Left colon (tissue), 2 donors: ENCODE data around the gene TPSB2. TPM values are rescaled to one million over a fixed set of nuclear protein-coding genes. Genes with fewer than 3 reads are reported as not detected.
A peak's percentile ranks its signal among the peaks of the same experiment; 100 is the strongest.
"Not testable (repeated sequence)": the region's sequence is repeated elsewhere in the genome, so short reads cannot be mapped to it uniquely, and the experiment has no call there.

Experiments
- ATAC-seq: fragments of 200-7000 bp; cut with Tn5 transposase; one replicate; pipeline ENCODE4 v1.9.1; 2020; ENCODE audit warnings: mild to moderate bottlenecking, moderate library complexity
- DNase-seq, 2 donors: peaks; one replicate each; pipeline ENCODE4 v3.0.0-alpha.2; 2020
- intact Hi-C, 2 donors: fragments of 100-400 bp; cut with DNase I in 1 of 2; cut with micrococcal nuclease in 1 of 2; formaldehyde crosslinking; loops; one replicate each; pipeline versions ENCODE4 v1.11.2 to v1.14.0; 2022; cut with DNase I, micrococcal nuclease
- total RNA-seq, 2 donors: library from RNA; stranded (reverse); fragmentation: NEBNext Ultra II Directional; extraction: Animal tissue kit (Norgen Biotek cat#: 25700); gene quantifications; one replicate each; pipeline ENCODE4 v1.2.1, GENCODE V29; 2021
- donor health status: DM: no; HTN: no; CAD: no.
- donor health status: DM: yes; HTN: yes; CAD: no.

Gene TPSB2
- total RNA-seq, 2 donors from 2014 or later: 6.4 to 18.6 TPM

DNA sequence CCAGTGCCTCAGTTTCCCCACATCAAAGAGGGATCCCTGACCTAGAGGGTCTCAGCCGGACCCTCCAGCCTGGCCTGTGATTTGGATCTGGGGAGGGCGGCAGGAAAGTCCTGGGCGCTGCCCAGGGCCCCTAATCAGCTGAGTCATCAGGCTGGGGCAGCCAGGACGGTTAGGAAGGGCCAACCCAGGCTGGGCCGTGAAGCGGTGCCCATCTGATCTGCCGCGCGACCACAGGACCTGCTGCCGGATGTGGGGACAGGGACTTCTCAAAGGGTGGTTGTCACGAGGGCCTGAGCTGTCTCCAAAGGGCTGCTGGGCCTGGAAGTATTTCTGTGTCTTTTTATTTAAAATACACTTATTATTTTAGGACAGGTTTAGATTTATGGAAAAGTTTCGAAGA, 14.9 kb upstream of the TPSB2 start:
- DNase-seq (peak in 1 of 2 donors; percentile 26), ATAC-seq (peak; percentile 42)
- intact Hi-C loops: no loop called here

DNA sequence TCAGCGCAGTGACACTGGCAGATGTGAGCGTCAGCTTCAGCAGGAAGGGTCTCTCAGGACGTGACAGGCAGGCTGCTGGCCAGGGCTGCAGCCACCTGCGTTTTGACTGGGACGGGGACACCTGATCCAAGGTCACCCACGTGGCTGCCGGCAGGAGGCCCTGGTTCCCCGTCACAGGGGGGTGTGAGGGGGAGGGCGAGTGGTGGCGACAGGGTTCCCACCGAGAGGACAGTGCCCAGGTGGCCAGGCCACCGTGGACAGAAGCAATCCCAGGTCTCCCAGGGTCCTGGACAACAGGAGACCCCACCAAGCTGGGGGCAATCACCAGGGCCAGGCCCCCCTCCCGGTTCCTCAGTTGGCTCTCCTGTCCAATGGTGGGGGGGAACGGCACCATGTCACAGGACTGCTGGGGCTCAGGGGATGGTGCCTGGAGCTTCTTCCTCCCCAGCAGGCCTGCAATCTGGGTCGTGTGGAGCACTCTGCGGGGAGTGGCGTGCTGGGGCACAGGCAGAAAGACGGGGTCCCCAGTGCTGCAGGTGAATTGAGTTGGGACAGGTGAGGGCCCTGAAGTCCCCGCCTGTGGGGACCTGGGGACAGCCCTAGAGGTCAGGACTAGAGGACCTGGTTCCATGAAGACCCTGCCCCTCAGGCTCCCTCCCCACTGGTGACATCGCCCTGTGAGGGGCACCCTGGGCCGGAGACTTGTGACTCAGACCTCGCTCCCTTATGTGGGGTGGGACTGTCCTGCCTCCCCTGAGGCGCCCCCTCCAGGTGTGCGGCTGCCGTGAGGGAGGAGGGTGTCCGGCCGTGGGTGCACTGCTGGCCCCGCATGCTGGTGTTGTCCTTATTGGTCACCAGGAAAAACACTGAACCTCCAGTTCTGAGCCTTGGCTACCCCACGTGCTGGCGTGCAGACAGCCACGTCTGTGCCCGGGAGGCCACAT, 14.2 kb upstream of the TPSB2 start:
- ATAC-seq, intact Hi-C loops, DNase-seq: not testable (repeated sequence)

DNA sequence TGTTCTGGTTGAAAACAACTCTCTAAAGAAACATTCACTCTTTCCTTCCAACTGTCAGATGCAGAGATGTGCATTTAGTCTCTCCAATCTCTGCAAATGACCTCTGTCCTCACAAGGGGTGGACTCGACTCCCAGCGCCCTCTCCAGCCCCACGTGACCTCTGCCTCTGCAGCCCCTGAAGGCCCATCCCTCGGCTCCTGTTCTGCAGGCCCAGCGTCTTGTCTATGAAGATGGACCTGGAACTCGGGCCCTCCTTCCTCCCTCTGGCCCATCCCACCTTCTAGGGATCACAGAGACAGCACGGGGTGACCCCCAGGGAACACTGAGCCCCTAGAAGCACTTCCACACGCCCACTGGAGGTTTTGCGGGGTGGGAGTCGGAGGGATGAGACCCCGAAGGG, 13.4 kb upstream of the TPSB2 start:
- ATAC-seq, DNase-seq, intact Hi-C loops: not testable (repeated sequence)

DNA sequence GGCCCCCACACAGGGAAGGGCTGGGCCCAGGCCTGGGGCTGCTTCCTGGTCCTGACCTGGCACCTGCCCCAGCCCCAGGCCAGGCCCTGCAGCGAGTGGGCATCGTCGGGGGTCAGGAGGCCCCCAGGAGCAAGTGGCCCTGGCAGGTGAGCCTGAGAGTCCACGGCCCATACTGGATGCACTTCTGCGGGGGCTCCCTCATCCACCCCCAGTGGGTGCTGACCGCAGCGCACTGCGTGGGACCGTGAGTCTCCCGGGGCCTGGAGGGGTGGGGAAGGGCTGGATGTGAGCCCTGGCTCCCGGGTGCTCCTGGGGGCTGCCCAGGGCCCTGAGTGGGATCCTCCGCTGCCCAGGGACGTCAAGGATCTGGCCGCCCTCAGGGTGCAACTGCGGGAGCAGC, 11.1 kb upstream of the TPSB2 start:
- DNase-seq: peak in 1 of 2 donors; percentile 20
- ATAC-seq, intact Hi-C loops: not testable (repeated sequence)

DNA sequence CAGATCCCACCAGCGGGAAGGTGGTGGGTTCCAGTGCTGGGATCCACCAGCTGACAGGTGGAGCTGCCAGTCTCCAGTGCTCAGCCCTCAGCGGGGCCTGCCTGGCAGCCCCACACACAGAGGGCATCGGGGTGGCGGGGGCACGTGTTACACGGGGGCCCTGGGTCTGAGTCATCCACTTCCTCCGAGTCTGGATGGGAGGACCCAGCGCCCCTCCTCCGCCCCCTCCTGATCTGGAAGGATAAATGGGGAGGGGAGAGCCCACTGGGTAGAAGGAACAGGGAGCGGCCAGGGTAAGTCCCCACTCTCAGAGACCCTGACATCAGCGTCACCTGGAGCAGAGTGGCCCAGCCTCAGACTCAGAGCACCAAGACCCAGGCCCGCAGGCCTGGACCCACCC, 10.5 kb upstream of the TPSB2 start, which contains the start of gene TPSAB1:
Gene TPSAB1, plus strand, starts transcription at position 270 of the 400 bp plus-strand sequence. CDS start 234 bp downstream, outside the sequence.
- peak in 1 of 2 donors; percentile 24 for DNase-seq
- ATAC-seq, intact Hi-C loops: not testable (repeated sequence)

DNA sequence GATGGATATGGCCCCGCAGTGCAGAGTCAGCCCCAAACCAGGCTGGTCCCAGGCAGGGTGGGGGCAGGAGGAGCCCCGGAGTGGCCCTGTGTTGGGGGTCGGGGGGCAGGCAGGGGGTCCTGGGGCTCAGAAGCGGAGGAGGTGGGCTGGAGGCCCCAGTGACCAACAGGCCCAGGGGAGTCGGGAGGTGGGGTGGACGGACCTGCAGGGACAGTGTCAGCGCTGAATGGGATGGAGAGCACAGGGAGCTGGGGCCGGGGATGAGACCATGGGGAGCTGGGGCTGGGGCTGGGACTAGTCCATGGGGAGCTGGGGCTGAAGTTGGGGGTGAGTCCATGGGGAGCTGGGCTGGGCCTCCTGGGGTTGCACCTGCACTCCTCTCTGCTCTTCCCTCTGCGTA, 9.6 kb upstream of the TPSB2 start:
- intact Hi-C loops, ATAC-seq, DNase-seq: not testable (repeated sequence)

DNA sequence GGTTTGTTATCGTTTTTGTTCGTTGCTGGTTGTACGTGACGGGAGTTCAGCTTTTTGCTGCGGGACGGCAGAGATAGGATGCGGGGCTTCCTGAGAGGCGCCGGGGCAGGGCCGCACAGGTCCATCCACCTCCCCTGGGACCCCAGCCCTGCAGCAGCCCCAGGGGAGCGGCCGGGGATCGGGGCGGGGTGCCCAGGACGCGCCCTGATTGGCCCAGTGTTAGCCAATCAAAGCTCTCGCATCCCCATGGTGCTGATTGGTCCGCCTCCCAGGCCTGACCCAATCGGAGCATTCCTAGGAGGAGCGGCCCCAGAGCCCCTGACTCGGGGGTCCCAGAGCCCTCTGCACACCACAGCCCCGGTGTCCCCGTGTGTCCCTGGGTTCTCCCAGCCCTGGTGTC, 8.9 kb upstream of the TPSB2 start:
- ATAC-seq, DNase-seq, intact Hi-C loops: not testable (repeated sequence)

DNA sequence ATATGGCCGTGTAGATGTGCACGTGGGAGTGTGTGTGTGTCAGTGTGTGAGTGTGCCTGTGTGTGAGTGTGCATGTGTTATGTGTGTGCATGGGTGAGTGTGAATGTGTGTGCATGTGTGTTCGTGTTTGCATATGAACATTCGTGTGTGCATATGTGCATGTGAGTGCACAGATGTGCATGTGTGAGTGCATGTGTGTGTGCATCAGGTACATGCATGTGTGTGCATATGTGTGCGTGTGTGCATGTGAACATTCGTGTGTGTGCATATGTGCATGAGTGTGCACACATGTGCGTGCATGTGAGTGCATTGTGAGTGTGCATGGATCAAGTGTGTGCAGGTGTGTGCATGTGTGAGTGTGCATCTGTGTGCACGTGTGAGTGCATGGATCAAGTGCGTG, 8.0 kb upstream of the TPSB2 start:
- DNase-seq: no peak
- no peak for ATAC-seq
- intact Hi-C loops: no loop called here

DNA sequence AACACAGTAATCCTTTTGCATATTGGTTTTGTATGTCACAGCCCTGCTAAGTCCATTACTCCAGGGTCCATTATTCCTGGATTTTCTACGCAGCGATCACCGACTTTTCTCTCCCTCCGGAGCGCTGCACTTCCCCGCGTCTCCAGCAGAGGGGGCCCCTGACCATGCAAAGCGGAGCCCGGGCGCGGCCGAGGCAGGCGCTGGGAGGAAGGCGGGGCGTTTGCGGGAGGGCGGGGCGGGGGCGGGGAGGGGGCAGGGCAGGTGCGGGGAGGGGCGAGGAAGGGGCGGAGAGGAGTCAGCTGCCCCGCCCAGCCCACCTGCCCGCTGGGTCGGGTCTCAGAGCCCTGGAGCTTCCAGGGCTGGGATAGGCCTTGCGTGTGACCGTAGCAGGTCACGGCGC, 6.7 kb upstream of the TPSB2 start:
- intact Hi-C loops, DNase-seq: not testable (repeated sequence)
- peak; percentile 81 for ATAC-seq

DNA sequence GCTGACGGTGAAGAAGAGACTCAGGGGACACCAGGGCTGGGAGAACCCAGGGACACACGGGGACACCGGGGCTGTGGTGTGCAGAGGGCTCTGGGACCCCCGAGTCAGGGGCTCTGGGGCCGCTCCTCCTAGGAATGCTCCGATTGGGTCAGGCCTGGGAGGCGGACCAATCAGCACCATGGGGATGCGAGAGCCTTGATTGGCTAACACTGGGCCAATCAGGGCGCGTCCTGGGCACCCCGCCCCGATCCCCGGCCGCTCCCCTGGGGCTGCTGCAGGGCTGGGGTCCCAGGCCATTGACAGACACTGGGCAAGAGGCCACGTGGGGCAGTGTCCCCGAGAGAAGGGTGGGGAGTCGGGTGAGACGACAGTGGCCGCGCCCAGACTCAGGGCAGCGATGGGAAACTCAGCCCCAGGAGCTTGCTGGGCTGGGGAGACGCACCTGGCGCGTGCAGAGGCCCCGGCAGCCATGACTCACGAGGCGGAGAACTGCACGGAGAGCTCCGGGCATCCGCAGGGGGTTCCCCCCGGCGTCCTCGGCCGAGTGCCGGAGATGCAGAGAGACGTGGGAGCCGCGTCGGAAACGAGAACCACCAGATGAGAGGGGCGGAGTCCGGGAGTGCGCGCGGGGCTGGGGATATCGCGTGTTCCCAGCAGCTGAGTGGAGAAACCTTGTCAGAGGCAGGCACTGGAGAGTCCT, 2.2 kb upstream of the TPSB2 start:
- intact Hi-C loops, DNase-seq, ATAC-seq: not testable (repeated sequence)

DNA sequence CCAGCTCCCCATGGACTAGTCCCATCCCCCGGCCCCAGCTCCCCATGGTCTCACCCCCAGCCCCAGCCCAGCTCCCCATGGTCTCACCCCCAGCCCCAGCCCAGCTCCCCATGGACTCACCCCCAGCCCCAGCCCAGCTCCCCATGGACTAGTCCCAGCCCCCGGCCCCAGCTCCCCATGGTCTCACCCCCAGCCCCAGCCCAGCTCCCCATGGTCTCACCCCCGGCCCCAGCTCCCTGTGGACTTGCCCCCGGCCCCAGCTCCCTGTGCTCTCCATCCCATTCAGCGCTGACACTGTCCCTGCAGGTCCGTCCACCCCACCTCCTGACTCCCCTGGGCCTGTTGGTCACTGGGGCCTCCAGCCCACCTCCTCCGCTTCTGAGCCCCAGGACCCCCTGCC, 1.3 kb upstream of the TPSB2 start:
- ATAC-seq, DNase-seq, intact Hi-C loops: not testable (repeated sequence)

DNA sequence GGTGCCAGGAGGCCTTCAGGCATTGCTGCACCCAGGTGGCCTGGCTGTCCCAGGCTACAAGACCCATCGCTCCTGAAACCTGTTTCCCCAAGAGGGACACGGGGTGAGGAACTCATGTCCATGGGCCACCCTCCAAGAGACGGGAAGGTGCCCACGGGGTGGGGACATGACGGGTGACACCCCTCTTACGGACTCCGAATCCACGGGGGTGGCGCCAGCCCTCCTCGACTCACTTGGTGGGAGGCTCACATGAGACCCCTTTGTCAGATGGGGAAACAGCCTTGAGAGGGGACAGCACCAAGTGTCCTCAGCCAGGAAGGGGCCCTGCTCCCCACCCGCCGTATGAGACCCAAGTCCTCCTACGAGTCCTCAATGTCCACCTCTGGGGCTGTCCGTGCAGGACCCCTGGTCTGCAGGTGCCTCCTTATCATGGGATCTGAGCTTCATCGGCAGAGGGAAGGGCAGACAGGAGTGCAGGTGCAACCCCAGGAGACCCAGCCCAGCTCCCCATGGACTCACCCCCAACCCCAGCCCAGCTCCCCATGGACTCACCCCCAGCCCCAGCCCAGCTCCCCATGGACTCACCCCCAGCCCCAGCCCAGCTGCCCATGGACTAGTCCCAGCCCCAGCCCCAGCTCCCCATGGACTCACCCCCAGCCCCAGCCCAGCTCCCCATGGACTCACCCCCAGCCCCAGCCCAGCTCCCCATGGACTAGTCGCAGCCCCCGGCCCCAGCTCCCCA, 658 bp upstream of the TPSB2 start:
- intact Hi-C loops, ATAC-seq, DNase-seq: not testable (repeated sequence)

DNA sequence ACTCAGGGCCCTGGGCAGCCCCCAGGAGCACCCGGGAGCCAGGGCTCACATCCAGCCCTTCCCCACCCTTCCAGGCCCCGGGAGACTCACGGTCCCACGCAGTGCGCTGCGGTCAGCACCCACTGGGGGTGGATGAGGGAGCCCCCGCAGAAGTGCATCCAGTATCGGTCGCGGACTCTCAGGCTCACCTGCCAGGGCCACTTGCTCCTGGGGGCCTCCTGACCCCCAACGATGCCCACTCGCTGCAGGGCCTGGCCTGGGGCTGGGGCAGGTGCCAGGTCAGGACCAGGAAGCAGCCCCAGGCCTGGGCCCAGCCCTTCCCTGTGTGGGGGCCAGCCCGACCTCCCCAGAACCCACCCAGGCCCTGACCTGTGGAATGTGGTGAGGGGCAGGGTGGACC, 508 bp downstream of the TPSB2 start:
- ATAC-seq, intact Hi-C loops: not testable (repeated sequence)

DNA sequence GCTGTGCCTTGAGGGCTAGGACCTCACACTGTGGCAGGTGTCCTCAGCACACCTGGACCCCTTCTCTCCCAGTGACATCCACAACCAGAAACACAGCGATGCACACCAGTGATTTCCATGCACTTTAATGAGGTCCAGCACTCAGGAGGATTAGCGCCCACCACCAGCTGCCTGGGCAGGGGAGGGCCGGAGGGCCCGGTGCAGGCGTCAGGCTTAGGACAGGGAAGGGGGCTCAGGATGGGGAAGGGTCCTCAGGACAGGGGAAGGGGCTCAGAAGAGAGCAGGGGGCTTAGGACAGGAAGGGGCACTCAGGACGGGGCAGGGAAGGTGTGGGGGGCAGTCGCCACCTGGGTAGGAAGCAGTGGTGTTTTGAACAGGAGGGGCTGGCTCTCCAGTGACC, 1.8 kb downstream of the TPSB2 start:
- intact Hi-C loops, DNase-seq, ATAC-seq: not testable (repeated sequence)

More for the DNA sequence above, 508 bp downstream of the TPSB2 start:
- not testable (repeated sequence) for DNase-seq

DNA sequence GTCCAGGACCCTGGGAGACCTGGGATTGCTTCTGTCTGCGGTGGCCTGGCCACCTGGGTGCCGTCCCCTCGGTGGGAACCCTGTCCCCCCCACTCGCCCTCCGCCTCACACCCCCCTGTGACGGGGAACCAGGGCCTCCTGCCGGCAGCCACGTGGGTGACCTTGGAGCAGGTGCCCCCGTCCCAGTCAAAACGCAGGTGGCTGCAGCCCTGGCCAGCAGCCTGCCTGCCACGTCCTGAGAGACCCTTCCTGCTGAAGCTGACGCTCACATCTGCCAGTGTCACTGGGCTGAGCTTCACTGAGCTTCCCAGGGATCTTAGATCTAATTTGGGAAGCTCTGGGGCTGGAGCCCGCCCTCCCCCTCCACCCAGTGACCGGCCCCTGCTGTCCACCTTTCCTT, 3.3 kb downstream of the TPSB2 start:
- intact Hi-C loops, ATAC-seq, DNase-seq: not testable (repeated sequence)

DNA sequence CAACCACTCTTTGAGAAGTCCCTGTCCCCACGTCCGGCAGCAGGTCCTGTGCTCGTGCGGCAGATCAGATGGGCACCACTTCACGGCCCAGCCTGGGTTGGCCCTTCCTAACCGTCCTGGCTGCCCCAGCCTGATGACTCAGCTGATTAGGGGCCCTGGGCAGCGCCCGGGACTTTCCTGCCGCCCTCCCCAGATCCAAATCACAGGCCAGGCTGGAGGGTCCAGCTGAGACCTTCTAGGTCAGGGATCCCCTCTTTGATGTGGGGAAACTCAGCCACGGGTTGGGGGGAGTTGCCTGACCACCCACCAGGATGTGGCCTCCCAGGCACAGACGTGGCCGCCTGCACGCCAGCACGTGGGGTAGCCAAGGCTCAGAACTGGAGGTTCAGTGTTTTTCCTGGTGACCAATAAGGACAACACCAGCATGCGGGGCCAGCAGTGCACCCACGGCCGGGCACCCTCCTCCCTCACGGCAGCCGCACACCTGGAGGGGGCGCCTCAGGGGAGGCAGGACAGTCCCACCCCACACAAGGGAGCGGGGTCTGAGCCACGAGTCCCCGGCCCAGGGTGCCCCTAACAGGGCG, 4.2 kb downstream of the TPSB2 start:
- intact Hi-C loops: not testable (repeated sequence)
- DNase-seq (peak; percentile 34 to 46), ATAC-seq (peak; percentile 21)

DNA sequence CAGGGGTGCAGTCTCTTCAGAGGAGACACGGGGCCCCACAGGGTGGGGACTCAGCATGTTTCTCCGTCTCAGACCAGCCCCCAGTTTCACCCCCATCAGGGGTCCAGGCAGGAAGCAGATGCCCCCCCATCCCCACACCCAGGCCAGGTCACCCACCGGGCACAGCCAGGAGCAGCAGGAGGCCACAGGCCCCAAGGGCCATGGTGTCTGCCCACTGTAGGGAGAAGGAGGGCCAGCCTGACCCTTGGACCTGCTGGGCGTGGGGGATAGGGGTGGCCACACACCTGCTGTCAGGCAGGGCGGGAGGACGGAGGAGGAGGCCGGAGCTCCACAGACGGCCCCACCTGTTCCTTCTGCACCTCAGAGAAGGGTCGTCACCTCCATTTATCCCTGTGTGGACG, 4.9 kb downstream of the TPSB2 start, which contains the start of gene TPSG1:
Gene TPSG1, minus strand, starts transcription at position 218 of the 401 bp plus-strand sequence. Its CDS starts 16 bp downstream, at position 202.
- peak; percentile 67 for ATAC-seq
- intact Hi-C loops: no loop called here
- peak; percentile 51 to 68 for DNase-seq

DNA sequence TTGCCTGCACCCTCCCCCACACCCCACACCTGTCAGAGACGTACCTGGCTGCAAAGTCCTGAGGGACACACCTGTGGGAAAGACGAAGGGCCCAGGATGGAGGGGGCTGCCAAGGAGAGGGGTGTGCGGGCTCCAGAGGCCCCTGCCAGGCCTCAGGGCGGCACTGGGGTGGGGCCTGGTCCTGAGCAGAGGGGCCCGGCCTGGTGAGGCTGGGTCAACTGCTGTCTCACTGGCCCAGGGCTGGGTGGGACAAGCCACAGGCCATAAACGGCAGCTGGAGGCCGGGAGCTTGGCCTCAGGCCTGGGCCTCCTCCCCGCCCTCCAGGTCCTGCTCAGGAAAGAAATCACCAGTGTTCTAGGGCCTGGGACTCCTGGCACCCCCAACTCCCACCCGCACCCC, 5.4 kb downstream of the TPSB2 start:
- peak; percentile 73 for ATAC-seq
- DNase-seq: peak; percentile 49 to 68
- intact Hi-C loops: no loop called here
